Naive thymus-derived CD4-positive, alpha-beta T cell (primary cell): Measurements from ENCODE around the gene OPRM1. TPM values are rescaled to one million over a fixed set of nuclear protein-coding genes. Genes with fewer than 3 reads are reported as not detected.

Experiments used
- ATAC-seq: fragments of 150-1000 bp; cut with Tn5 transposase; 2 replicates; pipeline ENCODE4 v1.10.0; 2021; ENCODE audit warnings: mild to moderate bottlenecking, moderate library complexity
- CTCF ChIA-PET: fragments of 350-600 bp; sonication (Branson Sonifier 250); formaldehyde crosslinking; loops from one replicate; lab custom pipeline; 2021; ENCODE audit warnings: antibody characterized with exemption; lab: Charles Lee
- POLR2A ChIA-PET: fragments of 350-600 bp; sonication (Branson Sonifier 250); formaldehyde crosslinking; loops from one replicate; lab custom pipeline; 2021; ENCODE audit warnings: antibody characterized with exemption, inconsistent platforms; lab: Charles Lee
- DNase-seq, 9 donors: peaks; one replicate each; pipeline versions ENCODE4 v3.0.0 to v3.0.0-alpha.2; 2020 to 2022; ENCODE audit warnings: mixed read lengths in 1 of 9
- H3K27ac ChIP-seq: one replicate; pipeline ENCODE4 v1.7.0; 2013; ENCODE audit warnings: mild to moderate bottlenecking, low read depth, low read length, moderate library complexity
- H3K27me3 ChIP-seq, 2 donors: one replicate each; pipeline ENCODE4 v1.7.0; 2013; ENCODE audit warnings: low read length in 2 of 2, mild to moderate bottlenecking in 2 of 2, moderate library complexity in 2 of 2; ENCODE audit not compliant: control insufficient read depth in 2 of 2, insufficient read depth in 2 of 2
- H3K36me3 ChIP-seq, 3 experiments: 1 replicate in 2 of 3; 2 replicates in 1 of 3; pipeline ENCODE4 v1.7.0; 2013; ENCODE audit warnings: low read length in 3 of 3, mild to moderate bottlenecking in 3 of 3, moderate library complexity in 1 of 3; ENCODE audit not compliant: insufficient read depth in 3 of 3, control insufficient read depth in 2 of 3
- H3K4me1 ChIP-seq, 2 donors: one replicate each; pipeline ENCODE4 v1.7.0; 2013; ENCODE audit warnings: low read length in 2 of 2, mild to moderate bottlenecking in 2 of 2, moderate library complexity in 1 of 2; ENCODE audit not compliant: control insufficient read depth in 2 of 2, insufficient read depth in 2 of 2
- H3K4me3 ChIP-seq: 2 replicates; pipeline ENCODE4 v1.7.0; 2013; ENCODE audit warnings: mild to moderate bottlenecking, low read length
- H3K9me3 ChIP-seq, 3 experiments: 1 replicate in 2 of 3; 2 replicates in 1 of 3; pipeline ENCODE4 v1.7.0; 2013; ENCODE audit warnings: low read length in 3 of 3; ENCODE audit not compliant: control insufficient read depth in 2 of 3
- H3K27ac Mint-ChIP-seq, 9 donors: one replicate each; pipeline ENCODE4 v1.8.0; 2020 to 2022; ENCODE audit warnings: mixed read lengths in 9 of 9, mild to moderate bottlenecking in 8 of 9, moderate library complexity in 5 of 9, inconsistent platforms in 2 of 9
- H3K27me3 Mint-ChIP-seq, 5 donors: one replicate each; pipeline ENCODE4 v1.8.0; 2021 to 2022; ENCODE audit warnings: mixed read lengths in 5 of 5, mild to moderate bottlenecking in 1 of 5
- H3K36me3 Mint-ChIP-seq, 5 donors: one replicate each; pipeline ENCODE4 v1.8.0; 2020 to 2022; ENCODE audit warnings: mixed read lengths in 5 of 5, mild to moderate bottlenecking in 3 of 5, inconsistent platforms in 1 of 5
- H3K4me1 Mint-ChIP-seq, 7 donors: one replicate each; pipeline ENCODE4 v1.8.0; 2020 to 2022; ENCODE audit warnings: mixed read lengths in 7 of 7, mild to moderate bottlenecking in 3 of 7, inconsistent platforms in 1 of 7
- H3K4me3 Mint-ChIP-seq, 10 donors: one replicate each; pipeline ENCODE4 v1.8.0; 2020 to 2022; ENCODE audit warnings: mild to moderate bottlenecking in 10 of 10, mixed read lengths in 10 of 10, moderate library complexity in 6 of 10, inconsistent platforms in 2 of 10
- H3K9me3 Mint-ChIP-seq, 11 donors: one replicate each; pipeline ENCODE4 v1.8.0; 2020 to 2022; ENCODE audit warnings: mixed read lengths in 11 of 11, mild to moderate bottlenecking in 4 of 11, inconsistent platforms in 1 of 11, moderate library complexity in 1 of 11
- intact Hi-C, 2 donors: fragments of 100-400 bp; cut with micrococcal nuclease; formaldehyde crosslinking; loops; one replicate each; pipeline ENCODE4 v1.15.1; 2023
- polyA plus RNA-seq, 2 donors: library from polyadenylated mRNA; unstranded; fragments of 300-500 nt; fragmentation: Illumina TruSeq; gene quantifications; one replicate each; pipeline ENCODE4 v1.2.3, GENCODE V29; 2021
- total RNA-seq, 6 experiments: library from RNA in 5 of 6; stranded (reverse) in 5 of 6; gene quantifications; 1 replicate in 5 of 6; 2 replicates in 1 of 6; pipeline ENCODE4 v1.2.3 and lab custom pipeline; 2021 to 2026

Gene OPRM1
- total and polyA plus RNA-seq, 7 experiments from 2014 or later: not detected

DNA sequence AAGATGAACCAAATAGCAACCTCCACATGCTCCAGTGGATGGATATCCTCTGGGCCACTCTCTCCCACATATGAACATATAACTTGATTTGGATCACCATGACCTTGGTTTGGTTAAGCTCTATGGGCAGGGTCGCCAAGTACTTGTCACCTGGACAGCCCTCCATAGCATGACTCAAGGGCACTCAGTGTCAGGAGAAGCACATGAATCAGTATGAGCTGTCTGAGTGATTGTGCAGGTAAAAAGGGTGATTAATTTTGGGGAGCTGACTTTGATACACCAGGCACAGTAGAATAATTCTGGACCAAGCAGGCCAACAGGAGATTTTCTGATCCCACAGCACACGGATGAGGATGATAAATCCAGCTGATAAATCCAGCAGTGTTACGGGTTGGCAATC, 74.4 kb downstream of the OPRM1 start:
- H3K4me3 Mint-ChIP-seq: no peak overlapping the region
- no peak overlapping the region for H3K27ac Mint-ChIP-seq
- CTCF ChIA-PET: no interaction called here

DNA sequence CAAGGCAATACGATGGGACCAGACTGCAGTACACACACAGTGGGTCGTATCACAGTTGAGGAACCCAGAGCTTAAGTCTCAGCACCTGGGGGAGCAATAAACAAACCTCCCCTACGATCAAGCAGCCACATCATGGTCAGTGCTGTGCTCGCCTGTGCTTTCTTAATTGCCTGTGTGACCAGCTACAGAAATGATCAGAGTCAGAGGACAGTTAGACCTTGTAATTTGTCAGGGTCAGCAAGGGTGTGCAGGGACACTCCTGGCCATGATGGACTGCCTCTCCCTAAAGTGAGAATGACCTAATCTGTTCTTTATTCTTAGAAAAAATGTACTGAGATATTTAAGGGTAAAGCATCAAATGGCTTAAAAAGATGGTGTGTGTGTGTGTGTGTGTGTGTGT, 78.4 kb downstream of the OPRM1 start:
- Histone ChIP-seq H3K36me3 (no peaks in the 10 kb centered on the region), H3K27ac (no peak overlapping the region), H3K27me3 (no peaks in the 10 kb centered on the region), H3K9me3 (no peaks in the 10 kb centered on the region), H3K4me1 (no peaks in the 10 kb centered on the region), H3K4me3 (no peak overlapping the region)
- H3K27ac Mint-ChIP-seq: no peak overlapping the region
- H3K9me3 Mint-ChIP-seq: peaks cover 0 to 4% (median 0%) of the 10 kb centered on the region in 11 donors
- CTCF ChIA-PET: no interaction called here
- no peaks in the 10 kb centered on the region for H3K4me1 Mint-ChIP-seq
- POLR2A ChIA-PET: no interaction called here
- peaks cover 0 to 31% (median 8%) of the 10 kb centered on the region in 5 donors for H3K27me3 Mint-ChIP-seq
- intact Hi-C loops: no loop called here
- H3K36me3 Mint-ChIP-seq: no peaks in the 10 kb centered on the region
- DNase-seq (no peak), ATAC-seq (no peak)
- H3K4me3 Mint-ChIP-seq: no peak overlapping the region

More for the DNA sequence above, 74.4 kb downstream of the OPRM1 start:
- DNase-seq: no peak
- peaks cover 0 to 19% (median 6%) of the 10 kb centered on the region in 5 donors for H3K27me3 Mint-ChIP-seq
- H3K36me3 Mint-ChIP-seq: no peaks in the 10 kb centered on the region
- Histone ChIP-seq H3K27me3 (no peaks in the 10 kb centered on the region), H3K9me3 (no peaks in the 10 kb centered on the region), H3K4me3 (no peak overlapping the region), H3K4me1 (no peaks in the 10 kb centered on the region), H3K27ac (no peak overlapping the region), H3K36me3 (no peaks in the 10 kb centered on the region)
- intact Hi-C loops: no loop called here
- POLR2A ChIA-PET: no interaction called here
- peaks cover 0 to 1% (median 0%) of the 10 kb centered on the region in 11 donors for H3K9me3 Mint-ChIP-seq
- no peak for ATAC-seq
- H3K4me1 Mint-ChIP-seq: no peaks in the 10 kb centered on the region

DNA sequence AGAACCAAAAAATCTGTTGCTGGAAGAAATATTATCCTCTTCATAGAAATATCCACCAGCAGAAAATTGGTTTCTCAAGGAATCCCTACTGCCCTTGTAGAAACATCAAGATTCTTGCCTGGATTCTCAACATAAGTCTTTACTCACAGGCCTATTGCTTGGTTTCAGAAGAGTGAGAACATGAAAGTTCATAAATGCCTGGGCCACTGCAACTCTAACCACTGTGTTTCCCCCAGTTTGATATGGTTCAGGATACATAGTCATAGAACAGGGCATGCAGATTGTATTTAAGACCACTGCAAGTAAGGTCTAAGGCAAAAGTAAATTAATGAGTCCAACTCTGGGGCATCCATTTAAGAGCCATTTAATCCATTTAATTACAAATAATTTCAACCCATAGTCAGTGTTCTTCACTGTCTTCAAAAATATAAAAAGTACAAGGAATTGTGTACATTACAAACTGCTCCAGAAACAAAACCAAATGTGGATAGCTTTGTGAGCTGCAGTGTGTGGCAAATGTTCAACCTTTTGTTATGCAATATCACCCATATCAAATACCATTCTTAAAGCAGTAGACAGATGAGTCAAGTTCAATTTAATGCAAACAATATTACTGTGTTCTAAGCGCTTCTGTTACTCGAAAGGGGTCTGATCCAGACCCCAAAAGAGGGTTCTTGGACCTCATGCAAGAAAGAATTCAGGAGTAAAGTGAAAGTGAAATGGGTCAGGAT, 83.3 kb downstream of the OPRM1 start:
- Mint-ChIP-seq H3K9me3 (peaks cover 0 to 5% (median 0%) of the 10 kb centered on the region in 11 donors), H3K4me3 (no peak overlapping the region), H3K36me3 (no peaks in the 10 kb centered on the region), H3K27ac (no peak overlapping the region), H3K27me3 (peaks cover 0 to 22% (median 13%) of the 10 kb centered on the region in 5 donors), H3K4me1 (peaks cover 0 to 11% (median 5%) of the 10 kb centered on the region in 7 donors)
- H3K9me3 ChIP-seq: no peaks in the 10 kb centered on the region
- H3K36me3 ChIP-seq: no peaks in the 10 kb centered on the region
- no peak overlapping the region for H3K27ac ChIP-seq
- ChIA-PET CTCF (no interaction called here), POLR2A (no interaction called here)
- DNase-seq (no peak), ATAC-seq (no peak)
- no peaks in the 10 kb centered on the region for H3K27me3 ChIP-seq
- no peaks in the 10 kb centered on the region for H3K4me1 ChIP-seq
- intact Hi-C loops: no loop called here
- H3K4me3 ChIP-seq: no peak overlapping the region

DNA sequence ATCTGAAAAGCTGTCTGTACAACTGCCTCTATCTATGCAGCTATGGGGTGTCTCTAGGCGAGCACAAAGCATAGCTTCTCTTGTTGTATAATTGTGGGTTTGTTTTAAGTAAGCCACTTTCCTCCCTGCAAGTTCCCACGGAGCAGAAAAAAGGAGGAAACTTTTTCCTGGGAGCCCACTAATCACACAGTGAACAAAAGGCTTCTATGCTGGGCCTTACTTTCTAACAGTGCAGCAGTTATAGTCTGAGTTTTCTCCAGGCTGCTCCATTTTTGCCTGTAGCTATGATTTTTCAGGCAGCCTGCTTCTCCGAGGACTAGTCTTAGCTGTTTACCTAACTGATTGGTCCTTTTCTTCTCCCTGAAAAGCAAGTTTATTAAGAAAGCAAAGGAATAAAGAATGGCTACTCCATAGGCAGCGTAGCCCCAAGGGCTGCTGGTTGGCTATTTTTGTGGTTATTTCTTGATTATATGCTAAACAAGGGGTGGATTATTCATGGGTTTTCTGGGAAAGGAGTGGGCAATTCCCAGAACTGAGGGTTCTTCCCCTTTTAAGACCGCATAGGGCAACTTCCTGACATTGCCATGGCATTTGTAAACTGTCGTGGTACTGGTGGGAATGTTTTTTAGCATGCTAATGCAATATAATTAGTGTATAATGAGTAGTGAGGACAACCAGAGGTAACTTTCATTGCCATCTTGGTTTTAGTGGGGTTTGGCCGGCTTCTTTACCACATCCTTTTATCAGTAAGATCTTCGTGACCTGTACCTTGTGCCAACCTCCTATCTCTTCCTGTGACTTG, 84.3 kb downstream of the OPRM1 start:
- no peak for ATAC-seq
- ChIA-PET CTCF (no interaction called here), POLR2A (no interaction called here)
- H3K27me3 ChIP-seq: no peaks in the 10 kb centered on the region
- H3K9me3 Mint-ChIP-seq: peaks cover 0 to 5% (median 0%) of the 10 kb centered on the region in 11 donors
- no peaks in the 10 kb centered on the region for H3K36me3 ChIP-seq
- peaks cover 0 to 22% (median 13%) of the 10 kb centered on the region in 5 donors for H3K27me3 Mint-ChIP-seq
- peaks cover 0 to 11% (median 5%) of the 10 kb centered on the region in 7 donors for H3K4me1 Mint-ChIP-seq
- H3K4me1 ChIP-seq: no peaks in the 10 kb centered on the region
- no peaks in the 10 kb centered on the region for H3K36me3 Mint-ChIP-seq
- DNase-seq: no peak
- intact Hi-C loops: no loop called here
- no peak overlapping the region for H3K27ac Mint-ChIP-seq
- no peak overlapping the region for H3K27ac ChIP-seq
- no peak overlapping the region for H3K4me3 Mint-ChIP-seq
- no peak overlapping the region for H3K4me3 ChIP-seq
- H3K9me3 ChIP-seq: no peaks in the 10 kb centered on the region

DNA sequence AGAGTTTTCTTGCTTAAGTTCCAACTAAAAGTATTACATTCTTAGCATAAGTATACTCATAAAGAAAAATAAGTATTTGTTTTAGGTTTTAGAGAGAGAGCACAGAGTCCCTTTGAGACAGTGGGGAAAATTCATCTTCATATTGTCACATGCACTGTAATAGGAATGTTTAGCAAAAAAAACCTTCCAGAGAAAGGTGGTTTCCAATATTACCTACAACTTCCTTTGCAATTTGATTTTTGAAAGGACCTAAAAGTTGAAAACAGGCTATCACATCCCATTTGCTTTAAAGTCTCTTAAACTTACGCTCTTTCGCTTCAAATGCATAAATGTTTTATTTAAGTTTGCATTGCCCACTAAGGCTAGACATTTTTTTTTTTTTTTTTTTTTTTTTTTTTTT, 86.4 kb downstream of the OPRM1 start:
- no peak overlapping the region for H3K4me3 Mint-ChIP-seq
- Histone ChIP-seq H3K27ac (no peak overlapping the region), H3K9me3 (no peaks in the 10 kb centered on the region), H3K36me3 (no peaks in the 10 kb centered on the region), H3K4me3 (no peak overlapping the region), H3K4me1 (no peaks in the 10 kb centered on the region), H3K27me3 (no peaks in the 10 kb centered on the region)
- H3K4me1 Mint-ChIP-seq: peaks cover 0 to 11% (median 5%) of the 10 kb centered on the region in 7 donors
- DNase-seq: no peak
- ChIA-PET CTCF (interaction anchor here (0.6 kb wide), 1 partner anchor 14 kb away, joined by 3 read pairs; no protein-coding TSS in a partner anchor), POLR2A (no interaction called here)
- no peak overlapping the region for H3K27ac Mint-ChIP-seq
- peaks cover 0 to 22% (median 13%) of the 10 kb centered on the region in 5 donors for H3K27me3 Mint-ChIP-seq
- peaks cover 0 to 5% (median 0%) of the 10 kb centered on the region in 11 donors for H3K9me3 Mint-ChIP-seq
- ATAC-seq: no peak
- intact Hi-C loops: no loop called here
- no peaks in the 10 kb centered on the region for H3K36me3 Mint-ChIP-seq

DNA sequence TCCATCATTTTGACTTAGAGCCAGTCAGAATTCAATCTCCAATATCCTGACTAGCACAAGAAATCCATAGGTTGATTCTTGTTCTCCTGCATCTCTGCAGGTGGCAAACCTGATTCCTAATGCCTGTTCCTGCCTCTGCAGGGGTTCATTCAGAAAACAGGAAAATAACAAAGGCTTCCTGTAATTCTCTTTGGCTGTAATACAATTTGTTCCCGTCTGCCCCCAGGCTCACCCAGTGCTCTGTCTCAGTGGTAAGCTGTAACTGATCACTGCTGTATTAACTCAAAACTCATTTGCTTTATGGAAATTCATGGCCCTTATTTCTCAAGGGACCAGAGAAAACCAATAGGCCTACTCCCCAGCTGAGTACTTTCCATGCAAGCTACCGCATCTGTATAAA, 88.6 kb downstream of the OPRM1 start:
- Mint-ChIP-seq H3K36me3 (no peaks in the 10 kb centered on the region), H3K9me3 (peaks cover 0 to 2% (median 0%) of the 10 kb centered on the region in 11 donors), H3K27me3 (peaks cover 0 to 19% (median 6%) of the 10 kb centered on the region in 5 donors), H3K4me1 (peaks cover 0 to 11% (median 5%) of the 10 kb centered on the region in 7 donors), H3K4me3 (no peak overlapping the region), H3K27ac (no peak overlapping the region)
- Histone ChIP-seq H3K36me3 (no peaks in the 10 kb centered on the region), H3K27me3 (no peaks in the 10 kb centered on the region), H3K9me3 (no peaks in the 10 kb centered on the region), H3K4me3 (no peak overlapping the region), H3K27ac (no peak overlapping the region), H3K4me1 (no peaks in the 10 kb centered on the region)
- CTCF ChIA-PET: no interaction called here
- POLR2A ChIA-PET: no interaction called here
- no peak for ATAC-seq
- intact Hi-C loops: no loop called here
- DNase-seq: no peak
